A673 (cell line): ENCODE data around the gene WDCP. TPM values are rescaled to one million over a fixed set of nuclear protein-coding genes. Genes with fewer than 3 reads are reported as not detected.

ENCODE experiments used
- BruUV-seq: library from RNA; stranded (reverse); fragments of 400-500 nt; replicated peaks from 2 replicates; lab custom pipeline; 2021; lab: Mats Ljungman, UMichigan
- CTCF ChIA-PET: fragments of 300-600 bp; sonication (Branson Sonifier 250); formaldehyde crosslinking; loops from one replicate; lab custom pipeline; 2022; ENCODE audit warnings: antibody characterized with exemption; lab: Charles Lee
- POLR2A ChIA-PET: fragments of 300-600 bp; sonication (Branson Sonifier 250); formaldehyde crosslinking; loops from one replicate; lab custom pipeline; 2022; ENCODE audit warnings: antibody characterized with exemption; ENCODE audit not compliant: low non-redundant PET; lab: Charles Lee
- DNase-seq: peaks from one replicate; pipeline ENCODE4 v3.0.0-alpha.2; 2015; ENCODE audit warnings: low spot score
- H3K27ac ChIP-seq: fragments of 200-600 bp; sonication (generic); 2 replicates; pipeline ENCODE4 v1.5.1; 2016; ENCODE audit warnings: mixed run types, low read depth, mild to moderate bottlenecking, mixed read lengths, antibody characterized with exemption, low read length; ENCODE audit not compliant: poor library complexity, severe bottlenecking
- H3K27me3 ChIP-seq: fragments of 200-600 bp; sonication (generic); replicated peaks from 2 replicates; pipeline ENCODE4 v1.6.1; 2017; ENCODE audit warnings: mixed run types, low read depth, mild to moderate bottlenecking, mixed read lengths, antibody characterized with exemption, low read length; ENCODE audit not compliant: insufficient read depth, poor library complexity
- H3K36me3 ChIP-seq: fragments of 200-600 bp; sonication (generic); 2 replicates; pipeline ENCODE4 v1.6.1; 2016; ENCODE audit warnings: mixed run types, mild to moderate bottlenecking, mixed read lengths, antibody characterized with exemption, low read length; ENCODE audit not compliant: insufficient read depth, poor library complexity, severe bottlenecking
- H3K4me1 ChIP-seq: fragments of 200-600 bp; sonication (generic); 2 replicates; pipeline ENCODE4 v1.6.1; 2017; ENCODE audit warnings: mixed run types, mild to moderate bottlenecking, mixed read lengths, antibody characterized with exemption, low read length; ENCODE audit not compliant: insufficient read depth, poor library complexity, severe bottlenecking
- H3K4me3 ChIP-seq: fragments of 200-600 bp; sonication (generic); 2 replicates; pipeline ENCODE4 v1.5.1; 2016; ENCODE audit warnings: low read depth, mixed run types, mild to moderate bottlenecking, mixed read lengths, low read length; ENCODE audit not compliant: poor library complexity, severe bottlenecking
- H3K9me3 ChIP-seq: fragments of 200-600 bp; sonication (generic); 2 replicates; pipeline ENCODE4 v1.6.1; 2016; ENCODE audit warnings: mixed run types, low read depth, mild to moderate bottlenecking, mixed read lengths, antibody characterized with exemption, low read length; ENCODE audit not compliant: poor library complexity, severe bottlenecking
- EZH2 ChIP-seq: fragments of 200-600 bp; sonication (generic); IDR thresholded peaks from 2 replicates; pipeline ENCODE4 v1.6.1; 2017; ENCODE audit warnings: borderline replicate concordance, low read depth, mild to moderate bottlenecking, mixed read lengths, antibody characterized with exemption, low read length; ENCODE audit not compliant: poor library complexity, severe bottlenecking
- intact Hi-C: fragments of 100-400 bp; cut with micrococcal nuclease; formaldehyde crosslinking; loops from one replicate; pipeline ENCODE4 v1.10.0; 2022; ENCODE audit not compliant: unreplicated experiment
- total RNA-seq: library from RNA; stranded (reverse); gene quantifications from 2 replicates; pipeline ENCODE4 v1.2.3, GENCODE V29; 2021
- TF ChIP-seq, protein P1 (sequence below): fragments of 300-800, 200-600 bp; sonication (generic); conservative IDR thresholded peaks from 2 replicates; pipeline ENCODE4 v1.5.1; 2017; ENCODE audit warnings: low read depth, mild to moderate bottlenecking, antibody characterized with exemption, low read length, moderate library complexity, mixed read lengths

WDCP gene
- total RNA-seq, 1 experiment from 2014 or later: 30.8 TPM

DNA sequence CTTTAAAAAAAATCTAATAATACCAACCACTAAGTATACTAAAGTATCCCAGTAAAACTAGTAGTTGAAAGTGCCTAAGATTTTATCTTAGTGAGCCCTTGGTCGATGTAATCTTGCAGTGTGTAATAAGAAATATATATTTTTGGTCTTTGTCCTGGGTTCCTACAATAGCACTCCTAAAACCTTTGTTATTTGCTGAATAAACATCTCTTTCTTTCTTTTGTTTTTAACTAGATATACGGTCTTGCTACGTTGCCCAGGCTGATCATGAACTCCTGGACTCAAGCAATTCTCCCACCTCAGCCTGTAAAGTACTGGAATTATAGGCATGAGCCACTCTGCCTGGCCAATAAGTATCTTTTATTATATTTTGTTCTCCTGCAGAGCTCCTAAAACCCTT, 39.8 kb upstream of the WDCP start:
- H3K36me3 ChIP-seq: no peaks in the 10 kb centered on the region
- no peak overlapping the region for H3K4me3 ChIP-seq
- POLR2A ChIA-PET: no interaction called here
- H3K27ac ChIP-seq: no peak overlapping the region
- H3K4me1 ChIP-seq: peaks cover 4% of the 10 kb centered on the region
- H3K9me3 ChIP-seq: no peaks in the 10 kb centered on the region
- BruUV-seq: no TSS peak
- intact Hi-C loops: no loop called here
- DNase-seq: no peak
- no peaks in the 10 kb centered on the region for H3K27me3 ChIP-seq
- TF ChIP-seq, protein P1, sequence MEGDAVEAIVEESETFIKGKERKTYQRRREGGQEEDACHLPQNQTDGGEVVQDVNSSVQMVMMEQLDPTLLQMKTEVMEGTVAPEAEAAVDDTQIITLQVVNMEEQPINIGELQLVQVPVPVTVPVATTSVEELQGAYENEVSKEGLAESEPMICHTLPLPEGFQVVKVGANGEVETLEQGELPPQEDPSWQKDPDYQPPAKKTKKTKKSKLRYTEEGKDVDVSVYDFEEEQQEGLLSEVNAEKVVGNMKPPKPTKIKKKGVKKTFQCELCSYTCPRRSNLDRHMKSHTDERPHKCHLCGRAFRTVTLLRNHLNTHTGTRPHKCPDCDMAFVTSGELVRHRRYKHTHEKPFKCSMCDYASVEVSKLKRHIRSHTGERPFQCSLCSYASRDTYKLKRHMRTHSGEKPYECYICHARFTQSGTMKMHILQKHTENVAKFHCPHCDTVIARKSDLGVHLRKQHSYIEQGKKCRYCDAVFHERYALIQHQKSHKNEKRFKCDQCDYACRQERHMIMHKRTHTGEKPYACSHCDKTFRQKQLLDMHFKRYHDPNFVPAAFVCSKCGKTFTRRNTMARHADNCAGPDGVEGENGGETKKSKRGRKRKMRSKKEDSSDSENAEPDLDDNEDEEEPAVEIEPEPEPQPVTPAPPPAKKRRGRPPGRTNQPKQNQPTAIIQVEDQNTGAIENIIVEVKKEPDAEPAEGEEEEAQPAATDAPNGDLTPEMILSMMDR: no peak
- TF ChIP-seq EZH2: no peak
- CTCF ChIA-PET: no interaction called here

DNA sequence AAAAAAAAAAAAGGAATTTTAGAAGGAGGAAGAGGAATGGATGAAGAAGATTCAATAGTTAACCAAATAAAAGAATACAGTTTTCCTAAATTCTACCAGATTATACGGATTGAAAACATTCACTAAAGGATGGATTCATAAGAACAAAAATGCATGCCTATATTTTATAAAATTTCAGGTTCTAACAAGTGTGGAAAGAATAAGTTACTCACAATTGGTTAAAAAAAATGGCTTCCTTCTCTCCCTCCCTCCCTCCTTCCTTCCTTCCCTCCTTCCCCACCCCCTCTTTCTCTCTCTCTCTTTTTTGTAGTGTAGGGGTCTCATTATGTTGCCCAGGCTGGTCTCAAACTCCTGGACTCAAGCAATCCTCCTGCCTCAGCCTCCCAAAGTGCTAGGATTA, 39.0 kb upstream of the WDCP start:
- no peak for TF ChIP-seq EZH2
- TF ChIP-seq, protein P1: no peak
- ChIA-PET POLR2A (no interaction called here), CTCF (no interaction called here)
- H3K4me1 ChIP-seq: peaks cover 4% of the 10 kb centered on the region
- no peaks in the 10 kb centered on the region for H3K36me3 ChIP-seq
- no TSS peak for BruUV-seq
- no peak overlapping the region for H3K27ac ChIP-seq
- no peaks in the 10 kb centered on the region for H3K9me3 ChIP-seq
- no peak for DNase-seq
- intact Hi-C loops: no loop called here
- no peaks in the 10 kb centered on the region for H3K27me3 ChIP-seq
- no peak overlapping the region for H3K4me3 ChIP-seq

DNA sequence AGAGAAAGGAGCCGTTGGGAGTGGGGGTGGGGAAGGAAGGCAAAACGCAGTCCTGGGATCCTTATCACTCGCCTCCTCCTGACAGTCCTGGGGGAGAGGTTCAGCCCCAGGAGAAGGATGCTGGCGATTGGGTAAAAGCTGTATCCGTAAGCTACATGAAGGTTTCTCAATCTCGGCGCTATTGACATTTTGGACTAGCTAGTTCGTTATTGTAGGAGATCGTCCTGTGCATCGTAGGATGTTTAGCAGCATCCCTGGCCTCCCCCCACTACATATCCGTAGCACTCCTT, 38.0 kb upstream of the WDCP start:
- Histone ChIP-seq H3K27ac (peak overlapping the region; percentile 53), H3K36me3 (no peaks in the 10 kb centered on the region), H3K9me3 (no peaks in the 10 kb centered on the region), H3K4me1 (peaks cover 4% of the 10 kb centered on the region), H3K4me3 (peak overlapping the region; percentile 63), H3K27me3 (no peaks in the 10 kb centered on the region)
- POLR2A ChIA-PET: no interaction called here
- CTCF ChIA-PET: interaction anchor here (1.6 to 2.0 kb wide), 2 partner anchors 9 to 261 kb away, joined by 4 to 16 read pairs; partner anchors contain the start of gene SF3B6
- no peak for DNase-seq
- intact Hi-C loops: no loop called here
- no TSS peak for BruUV-seq
- TF ChIP-seq, protein P1: no peak
- TF ChIP-seq EZH2: no peak
